Subcutaneous adipose tissue (tissue), 4 donors: ENCODE measurements around the gene PHC1. TPM values are rescaled to one million over a fixed set of nuclear protein-coding genes. Genes with fewer than 3 reads are reported as not detected.

Experiments used
- CTCF ChIP-seq: fragments of 450-650 bp; IDR thresholded peaks from one replicate; pipeline ENCODE4 v1.5.1; 2016; ENCODE audit warnings: low read depth, mild to moderate bottlenecking, control low read depth, antibody characterized with exemption, moderate library complexity
- total RNA-seq, 4 donors: library from RNA; depleted of rRNA; stranded (reverse); fragments of >200 nt; gene quantifications; one replicate each; pipeline ENCODE4 v1.1.0, GENCODE V29; 2016

The PHC1 gene
- total RNA-seq, 4 donors from 2014 or later = 17.5 to 33.5 (median 24.5) TPM

- TF ChIP-seq CTCF = no peak
These were observed 43.3 kb downstream of the PHC1 start for GRCh38 chr12:8957561-8957960.

GRCh38 chr12:8958066-8958465 is 43.8 kb downstream of the PHC1 start:
- no peak for TF ChIP-seq CTCF

- no peak for TF ChIP-seq CTCF
These were observed 45.9 kb downstream of the PHC1 start for GRCh38 chr12:8960176-8960575.

GRCh38 chr12:8968761-8969160 is 54.5 kb downstream of the PHC1 start:
- TF ChIP-seq CTCF = no peak

- no peak for TF ChIP-seq CTCF
These were observed 55.6 kb downstream of the PHC1 start for GRCh38 chr12:8969861-8970411.

GRCh38 chr12:8970432-8970831 is 56.1 kb downstream of the PHC1 start:
- no peak for TF ChIP-seq CTCF

- no peak for TF ChIP-seq CTCF
These were observed 65.8 kb downstream of the PHC1 start for GRCh38 chr12:8980137-8980536.
